Esophagus muscularis mucosa (tissue), 3 donors: ENCODE results near the gene LRFN2.

ENCODE experiments used
- POLR2A ChIP-seq: fragments of 450-650 bp; IDR thresholded peaks from one replicate; pipeline ENCODE4 v1.6.1; 2017; ENCODE audit warnings: antibody characterized with exemption, moderate library complexity, mild to moderate bottlenecking, low read depth
- TF ChIP-seq, protein P1 (sequence below), 3 experiments: fragments of 200-600 bp in 2 of 3; fragments of 450-650 bp in 1 of 3; sonication (generic) in 2 of 3; IDR thresholded peaks; one replicate each; pipeline ENCODE4 v1.5.1; 2017 to 2019; ENCODE audit warnings: antibody characterized with exemption in 3 of 3, mild to moderate bottlenecking in 2 of 3, moderate library complexity in 1 of 3

DNA sequence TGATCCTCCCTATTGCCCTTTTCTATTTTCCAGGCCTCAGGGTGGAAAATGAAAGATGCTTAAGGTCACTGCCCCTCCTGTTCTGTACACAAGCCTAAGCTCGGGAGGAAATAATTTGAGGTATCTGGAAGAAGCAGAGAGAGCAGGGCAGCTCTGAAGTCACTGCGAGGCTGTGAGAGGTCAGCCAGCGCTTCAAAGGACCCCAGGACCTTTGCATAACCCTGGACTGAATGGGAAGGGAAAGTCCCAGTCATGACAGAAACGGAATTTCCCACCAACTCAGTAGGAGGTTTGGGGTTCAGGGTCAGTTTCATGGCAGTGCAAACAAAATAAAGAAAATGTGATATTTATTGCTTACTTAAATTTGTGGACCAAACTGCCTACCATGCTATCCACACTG lies 58.1 kb downstream of the LRFN2 start:
- TF ChIP-seq, protein P1, sequence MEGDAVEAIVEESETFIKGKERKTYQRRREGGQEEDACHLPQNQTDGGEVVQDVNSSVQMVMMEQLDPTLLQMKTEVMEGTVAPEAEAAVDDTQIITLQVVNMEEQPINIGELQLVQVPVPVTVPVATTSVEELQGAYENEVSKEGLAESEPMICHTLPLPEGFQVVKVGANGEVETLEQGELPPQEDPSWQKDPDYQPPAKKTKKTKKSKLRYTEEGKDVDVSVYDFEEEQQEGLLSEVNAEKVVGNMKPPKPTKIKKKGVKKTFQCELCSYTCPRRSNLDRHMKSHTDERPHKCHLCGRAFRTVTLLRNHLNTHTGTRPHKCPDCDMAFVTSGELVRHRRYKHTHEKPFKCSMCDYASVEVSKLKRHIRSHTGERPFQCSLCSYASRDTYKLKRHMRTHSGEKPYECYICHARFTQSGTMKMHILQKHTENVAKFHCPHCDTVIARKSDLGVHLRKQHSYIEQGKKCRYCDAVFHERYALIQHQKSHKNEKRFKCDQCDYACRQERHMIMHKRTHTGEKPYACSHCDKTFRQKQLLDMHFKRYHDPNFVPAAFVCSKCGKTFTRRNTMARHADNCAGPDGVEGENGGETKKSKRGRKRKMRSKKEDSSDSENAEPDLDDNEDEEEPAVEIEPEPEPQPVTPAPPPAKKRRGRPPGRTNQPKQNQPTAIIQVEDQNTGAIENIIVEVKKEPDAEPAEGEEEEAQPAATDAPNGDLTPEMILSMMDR (IDR thresholded peaks at IDR 0.05) = no peak
- no peak for TF ChIP-seq POLR2A
